ENCODE results near the gene FARSB. TPM values are rescaled to one million over a fixed set of nuclear protein-coding genes. Genes with fewer than 3 reads are reported as not detected.

Gene FARSB
- 10 to 100 TPM in 1 of 2 donors, 1 to 10 TPM in 1; 7.6 to 11.4 TPM for total RNA-seq

- peak in 2 of 3 donors; percentile 62 to 68 for TF ChIP-seq POLR2A (IDR thresholded peaks at IDR 0.05)
- TF ChIP-seq, protein P1, sequence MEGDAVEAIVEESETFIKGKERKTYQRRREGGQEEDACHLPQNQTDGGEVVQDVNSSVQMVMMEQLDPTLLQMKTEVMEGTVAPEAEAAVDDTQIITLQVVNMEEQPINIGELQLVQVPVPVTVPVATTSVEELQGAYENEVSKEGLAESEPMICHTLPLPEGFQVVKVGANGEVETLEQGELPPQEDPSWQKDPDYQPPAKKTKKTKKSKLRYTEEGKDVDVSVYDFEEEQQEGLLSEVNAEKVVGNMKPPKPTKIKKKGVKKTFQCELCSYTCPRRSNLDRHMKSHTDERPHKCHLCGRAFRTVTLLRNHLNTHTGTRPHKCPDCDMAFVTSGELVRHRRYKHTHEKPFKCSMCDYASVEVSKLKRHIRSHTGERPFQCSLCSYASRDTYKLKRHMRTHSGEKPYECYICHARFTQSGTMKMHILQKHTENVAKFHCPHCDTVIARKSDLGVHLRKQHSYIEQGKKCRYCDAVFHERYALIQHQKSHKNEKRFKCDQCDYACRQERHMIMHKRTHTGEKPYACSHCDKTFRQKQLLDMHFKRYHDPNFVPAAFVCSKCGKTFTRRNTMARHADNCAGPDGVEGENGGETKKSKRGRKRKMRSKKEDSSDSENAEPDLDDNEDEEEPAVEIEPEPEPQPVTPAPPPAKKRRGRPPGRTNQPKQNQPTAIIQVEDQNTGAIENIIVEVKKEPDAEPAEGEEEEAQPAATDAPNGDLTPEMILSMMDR (IDR thresholded peaks at IDR 0.05) = no peak
- WGBS, 2 donors = 0 to 1% methylated on average over 22 to 45 of the region's 45 CpGs
- intact Hi-C loops (cut with DNase I) = no loop called here
These were observed at the start of gene FARSB for GRCh38 chr2:222655787-222656525. Gene FARSB (minus strand): TSS chr2:222656092. CDS start chr2:222656073, 19 bp downstream.

GRCh38 chr2:222703886-222704285, 48.0 kb upstream of the FARSB start:
- intact Hi-C loops (cut with DNase I) = no loop called here
- Histone ChIP-seq H3K9me3 (no peaks in the 10 kb centered on the region), H3K36me3 (replicated peaks in 1 of 2; ENCODE audit: insufficient read depth in 1 of 2, low read depth in 2 of 2) (no peaks in the 10 kb centered on the region), H3K27ac (no peak overlapping the region), H3K4me3 (no peak overlapping the region), H3K4me1 (peaks cover 5% of the 10 kb centered on the region), H3K27me3 (no peaks in the 10 kb centered on the region)
- DNase-seq = no peak
- TF ChIP-seq POLR2A (IDR thresholded peaks at IDR 0.05) = no peak
- TF ChIP-seq, protein P1 (IDR thresholded peaks at IDR 0.05) = no peak
- no peak for ATAC-seq
- WGBS, 2 donors = 81 to 90% methylated on average over 3 of the region's 3 CpGs

More at GRCh38 chr2:222655787-222656525, at the start of gene FARSB:
- H3K36me3 ChIP-seq (replicated peaks in 1 of 2; ENCODE audit: insufficient read depth in 1 of 2, low read depth in 2 of 2) = no peaks in the 10 kb centered on the region
- peak within 1 kb of the TSS; percentile 91 to 94 (median 92) for H3K27ac ChIP-seq
- H3K27me3 ChIP-seq = no peaks in the 10 kb centered on the region
- DNase-seq (peak; percentile 95 to 97 (median 97)), ATAC-seq (peak; percentile 97)
- H3K9me3 ChIP-seq = no peaks in the 10 kb centered on the region
- peaks cover 43% of the 10 kb centered on the region for H3K4me1 ChIP-seq
- peak within 1 kb of the TSS; percentile 47 to 69 for H3K4me3 ChIP-seq

DNA sequence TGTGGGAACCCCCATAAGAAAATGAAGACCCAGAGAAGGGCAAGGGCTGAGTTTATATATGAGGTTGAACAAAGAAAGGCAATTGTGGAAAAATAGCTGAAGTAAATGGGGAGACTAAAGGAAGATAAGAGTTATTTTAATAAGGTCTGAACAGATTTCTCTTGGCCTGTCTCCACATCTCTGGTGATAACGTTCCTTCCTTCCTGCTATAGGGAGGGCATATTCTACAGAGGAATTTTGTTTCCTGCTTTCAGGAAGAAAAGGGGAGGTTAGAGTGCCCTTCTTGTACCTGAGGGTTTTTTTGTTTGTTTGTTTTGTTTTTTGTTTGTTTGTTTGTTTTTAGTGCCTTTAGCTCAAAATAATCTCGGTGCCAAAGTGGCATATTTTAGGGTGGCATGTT, 47.2 kb upstream of the FARSB start:
- TF ChIP-seq, protein P1 (IDR thresholded peaks at IDR 0.05) = no peak
- H3K27me3 ChIP-seq = no peaks in the 10 kb centered on the region
- no peaks in the 10 kb centered on the region for H3K9me3 ChIP-seq
- peaks cover 4% of the 10 kb centered on the region for H3K4me1 ChIP-seq
- intact Hi-C loops (cut with DNase I) = no loop called here
- no peak overlapping the region for H3K27ac ChIP-seq
- DNase-seq = no peak
- H3K4me3 ChIP-seq = no peak overlapping the region
- no peak for ATAC-seq
- WGBS, 2 donors = 32 to 49% methylated on average over 2 of the region's 2 CpGs
- no peaks in the 10 kb centered on the region for H3K36me3 ChIP-seq (replicated peaks in 1 of 2; ENCODE audit: insufficient read depth in 1 of 2, low read depth in 2 of 2)

- ATAC-seq (no peak), DNase-seq (no peak)
- Histone ChIP-seq H3K36me3 (replicated peaks in 1 of 2; ENCODE audit: insufficient read depth in 1 of 2, low read depth in 2 of 2) (no peaks in the 10 kb centered on the region), H3K27ac (no peak overlapping the region), H3K4me1 (no peaks in the 10 kb centered on the region), H3K27me3 (no peaks in the 10 kb centered on the region), H3K4me3 (no peak overlapping the region), H3K9me3 (no peaks in the 10 kb centered on the region)
- intact Hi-C loops (cut with DNase I) = no loop called here
- TF ChIP-seq POLR2A (IDR thresholded peaks at IDR 0.05) = no peak
- TF ChIP-seq, protein P1 (IDR thresholded peaks at IDR 0.05) = no peak
- 75 to 81% methylated on average over 5 of the region's 5 CpGs for WGBS, 2 donors
These were observed 45.8 kb upstream of the FARSB start for GRCh38 chr2:222701721-222702131.

- no peaks in the 10 kb centered on the region for H3K9me3 ChIP-seq
- H3K4me1 ChIP-seq = no peaks in the 10 kb centered on the region
- DNase-seq (no peak), ATAC-seq (no peak)
- intact Hi-C loops (cut with DNase I) = no loop called here
- TF ChIP-seq, protein P1 (IDR thresholded peaks at IDR 0.05) = no peak
- no peak for TF ChIP-seq POLR2A (IDR thresholded peaks at IDR 0.05)
- no peaks in the 10 kb centered on the region for H3K27me3 ChIP-seq
- H3K36me3 ChIP-seq (replicated peaks in 1 of 2; ENCODE audit: insufficient read depth in 1 of 2, low read depth in 2 of 2) = no peaks in the 10 kb centered on the region
- no peak overlapping the region for H3K27ac ChIP-seq
- 67 to 79% methylated on average over 1 of the region's 1 CpG for WGBS, 2 donors
- no peak overlapping the region for H3K4me3 ChIP-seq
These were observed 45.3 kb upstream of the FARSB start for GRCh38 chr2:222701233-222701632.

All from body of pancreas (tissue), 4 donors.